ENCODE measurements around the gene SLC27A1.

The SLC27A1 gene

DNA sequence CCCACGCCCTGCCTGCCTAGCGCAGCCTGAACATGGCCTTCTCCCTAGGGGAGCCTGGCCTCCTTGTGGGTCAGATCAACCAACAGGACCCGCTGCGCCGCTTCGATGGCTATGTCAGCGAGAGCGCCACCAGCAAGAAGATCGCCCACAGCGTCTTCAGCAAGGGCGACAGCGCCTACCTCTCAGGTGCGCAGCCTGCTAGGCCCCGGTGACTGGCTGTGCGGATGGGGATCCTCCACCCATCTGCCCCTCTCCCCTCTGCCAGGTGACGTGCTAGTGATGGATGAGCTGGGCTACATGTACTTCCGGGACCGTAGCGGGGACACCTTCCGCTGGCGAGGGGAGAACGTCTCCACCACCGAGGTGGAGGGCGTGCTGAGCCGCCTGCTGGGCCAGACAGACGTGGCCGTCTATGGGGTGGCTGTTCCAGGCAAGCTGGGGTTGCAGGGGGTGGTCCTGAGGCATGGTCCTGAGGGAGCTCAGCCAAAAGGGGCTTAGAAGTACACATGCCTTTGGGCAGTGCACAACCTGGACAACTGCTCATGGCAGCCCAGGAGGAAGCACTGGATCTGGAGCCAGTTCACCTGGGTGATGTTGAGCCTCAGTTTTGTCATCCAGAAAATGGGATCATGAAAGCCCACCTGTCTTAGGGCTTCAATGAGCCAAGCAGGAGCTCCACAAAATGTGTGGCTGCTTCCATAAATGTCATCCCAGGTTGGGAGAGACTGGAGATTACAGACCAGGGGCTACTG lies 30.3 kb downstream of the SLC27A1 start:
- no peaks in the 10 kb centered on the region for H4K20me1 ChIP-seq (ENCODE audit: insufficient read depth, low read length)
- TF ChIP-seq, protein P1, sequence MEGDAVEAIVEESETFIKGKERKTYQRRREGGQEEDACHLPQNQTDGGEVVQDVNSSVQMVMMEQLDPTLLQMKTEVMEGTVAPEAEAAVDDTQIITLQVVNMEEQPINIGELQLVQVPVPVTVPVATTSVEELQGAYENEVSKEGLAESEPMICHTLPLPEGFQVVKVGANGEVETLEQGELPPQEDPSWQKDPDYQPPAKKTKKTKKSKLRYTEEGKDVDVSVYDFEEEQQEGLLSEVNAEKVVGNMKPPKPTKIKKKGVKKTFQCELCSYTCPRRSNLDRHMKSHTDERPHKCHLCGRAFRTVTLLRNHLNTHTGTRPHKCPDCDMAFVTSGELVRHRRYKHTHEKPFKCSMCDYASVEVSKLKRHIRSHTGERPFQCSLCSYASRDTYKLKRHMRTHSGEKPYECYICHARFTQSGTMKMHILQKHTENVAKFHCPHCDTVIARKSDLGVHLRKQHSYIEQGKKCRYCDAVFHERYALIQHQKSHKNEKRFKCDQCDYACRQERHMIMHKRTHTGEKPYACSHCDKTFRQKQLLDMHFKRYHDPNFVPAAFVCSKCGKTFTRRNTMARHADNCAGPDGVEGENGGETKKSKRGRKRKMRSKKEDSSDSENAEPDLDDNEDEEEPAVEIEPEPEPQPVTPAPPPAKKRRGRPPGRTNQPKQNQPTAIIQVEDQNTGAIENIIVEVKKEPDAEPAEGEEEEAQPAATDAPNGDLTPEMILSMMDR (IDR thresholded peaks at IDR 0.05; ENCODE audit: low read length): no peak
- no peak for TF ChIP-seq EZH2phosphoT487 (IDR thresholded peaks at IDR 0.05; ENCODE audit: low read length)
- TF ChIP-seq EZH2 (optimal IDR thresholded peaks at IDR 0.05; ENCODE audit: low read depth, low read length): no peak
- H3K27ac ChIP-seq (ENCODE audit: low read length): no peak overlapping the region
- H3K27me3 ChIP-seq (replicated peaks; ENCODE audit: insufficient read depth, low read length): peaks cover 7% of the 10 kb centered on the region
- no peaks in the 10 kb centered on the region for H3K9me2 ChIP-seq (replicated peaks; ENCODE audit: insufficient read depth, low read length)
- H3K4me3 ChIP-seq (ENCODE audit: low read length): no peak overlapping the region
- no peaks in the 10 kb centered on the region for H3K4me1 ChIP-seq (ENCODE audit: low read length)
- H3K9ac ChIP-seq (ENCODE audit: low read length): no peak overlapping the region
- H3K4me2 ChIP-seq (ENCODE audit: low read depth, low read length): no peak overlapping the region
- H3K9me3 ChIP-seq (replicated peaks; ENCODE audit: insufficient read depth, low read length): no peaks in the 10 kb centered on the region
- H3K79me2 ChIP-seq (ENCODE audit: low read length): no peaks in the 10 kb centered on the region
- H3K36me3 ChIP-seq (replicated peaks; ENCODE audit: insufficient read depth, low read length): no peaks in the 10 kb centered on the region
- no peaks in the 10 kb centered on the region for H3F3A ChIP-seq (ENCODE audit: insufficient read depth, low read length)
- no peak overlapping the region for H2AFZ ChIP-seq (ENCODE audit: low read length)
- no peak for DNase-seq

DNA sequence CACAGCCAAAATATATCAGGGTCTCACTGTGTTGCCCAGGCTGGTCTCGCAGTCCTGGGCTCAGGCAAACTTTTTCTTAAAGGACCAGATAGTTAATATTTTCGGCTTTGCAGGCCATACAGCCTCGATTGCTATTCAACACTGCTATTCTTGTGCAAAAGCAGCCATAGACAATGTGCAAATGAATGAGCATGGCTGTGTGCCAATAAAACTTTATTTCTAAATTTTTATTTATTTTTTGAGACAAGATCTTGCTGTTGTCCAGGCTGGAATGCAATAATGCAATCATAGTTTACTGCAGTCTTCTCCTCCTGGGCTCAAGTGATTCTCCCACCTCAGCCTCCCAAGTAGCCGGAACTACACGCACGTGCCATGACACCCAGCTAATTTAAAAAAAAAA lies 32.9 kb downstream of the SLC27A1 start:
- Histone ChIP-seq H4K20me1 (ENCODE audit: insufficient read depth, low read length) (no peaks in the 10 kb centered on the region), H3K4me3 (ENCODE audit: low read length) (no peak overlapping the region), H2AFZ (ENCODE audit: low read length) (no peak overlapping the region), H3K4me2 (ENCODE audit: low read depth, low read length) (no peak overlapping the region), H3K9me2 (replicated peaks; ENCODE audit: insufficient read depth, low read length) (no peaks in the 10 kb centered on the region), H3K9ac (ENCODE audit: low read length) (no peak overlapping the region), H3K27me3 (replicated peaks; ENCODE audit: insufficient read depth, low read length) (peaks cover 4% of the 10 kb centered on the region), H3F3A (ENCODE audit: insufficient read depth, low read length) (no peaks in the 10 kb centered on the region), H3K4me1 (ENCODE audit: low read length) (no peaks in the 10 kb centered on the region), H3K36me3 (replicated peaks; ENCODE audit: insufficient read depth, low read length) (no peaks in the 10 kb centered on the region), H3K9me3 (replicated peaks; ENCODE audit: insufficient read depth, low read length) (no peaks in the 10 kb centered on the region), H3K27ac (ENCODE audit: low read length) (no peak overlapping the region), H3K79me2 (ENCODE audit: low read length) (no peaks in the 10 kb centered on the region)
- DNase-seq: no peak
- TF ChIP-seq EZH2phosphoT487 (IDR thresholded peaks at IDR 0.05; ENCODE audit: low read length) (no peak), EZH2 (optimal IDR thresholded peaks at IDR 0.05; ENCODE audit: low read depth, low read length) (no peak)
- TF ChIP-seq, protein P1 (IDR thresholded peaks at IDR 0.05; ENCODE audit: low read length): no peak

DNA sequence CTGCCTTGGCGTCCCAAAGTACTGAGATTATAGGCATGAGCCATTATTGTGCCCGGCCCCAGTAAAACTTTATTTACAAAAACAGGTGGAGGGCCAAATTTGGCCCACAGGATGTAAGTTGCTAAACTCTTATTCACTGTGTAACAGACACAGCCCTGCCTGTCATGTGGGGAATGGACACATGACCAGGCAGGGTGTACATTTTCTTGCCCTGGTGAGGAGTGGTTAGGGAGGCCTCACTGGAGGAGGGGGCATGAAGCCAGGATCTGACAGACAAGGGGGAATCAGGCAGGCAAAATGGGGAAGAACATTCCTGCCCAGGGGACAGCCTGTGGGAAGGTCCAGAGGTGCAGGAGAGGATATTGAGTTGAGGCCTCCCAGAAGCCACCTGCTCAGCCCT lies 33.7 kb downstream of the SLC27A1 start:
- Histone ChIP-seq H3K9me2 (replicated peaks; ENCODE audit: insufficient read depth, low read length) (no peaks in the 10 kb centered on the region), H2AFZ (ENCODE audit: low read length) (no peak overlapping the region), H3K79me2 (ENCODE audit: low read length) (no peaks in the 10 kb centered on the region), H3K9ac (ENCODE audit: low read length) (no peak overlapping the region), H3K9me3 (replicated peaks; ENCODE audit: insufficient read depth, low read length) (no peaks in the 10 kb centered on the region), H3K4me2 (ENCODE audit: low read depth, low read length) (no peak overlapping the region), H3K36me3 (replicated peaks; ENCODE audit: insufficient read depth, low read length) (no peaks in the 10 kb centered on the region), H3K27ac (ENCODE audit: low read length) (no peak overlapping the region), H3K4me3 (ENCODE audit: low read length) (no peak overlapping the region), H3K27me3 (replicated peaks; ENCODE audit: insufficient read depth, low read length) (peaks cover 4% of the 10 kb centered on the region), H3K4me1 (ENCODE audit: low read length) (no peaks in the 10 kb centered on the region), H4K20me1 (ENCODE audit: insufficient read depth, low read length) (no peaks in the 10 kb centered on the region), H3F3A (ENCODE audit: insufficient read depth, low read length) (no peaks in the 10 kb centered on the region)
- DNase-seq: no peak
- TF ChIP-seq EZH2 (optimal IDR thresholded peaks at IDR 0.05; ENCODE audit: low read depth, low read length) (no peak), EZH2phosphoT487 (IDR thresholded peaks at IDR 0.05; ENCODE audit: low read length) (no peak)
- TF ChIP-seq, protein P1 (IDR thresholded peaks at IDR 0.05; ENCODE audit: low read length): no peak

Measured in MM.1S (cell line).